Measurements from ENCODE around the gene HPCAL1. TPM values are rescaled to one million over a fixed set of nuclear protein-coding genes. Genes with fewer than 3 reads are reported as not detected.

Gene HPCAL1
- total RNA-seq, 6 experiments from 2014 or later: 23.1 to 68.8 (median 29.1) TPM

GRCh38 chr2:10374362-10374943 lies 71.7 kb downstream of the HPCAL1 start:
- no peak for TF ChIP-seq POLR2A (IDR thresholded peaks at IDR 0.05)
- TF ChIP-seq CTCF (IDR thresholded peaks at IDR 0.05): no peak
- Histone ChIP-seq H3K36me3 (peaks cover 0 to 3% (median 0%) of the 10 kb centered on the region in 4 donors), H3K27ac (no peak overlapping the region), H3K4me3 (no peak overlapping the region), H3K4me1 (peaks cover 0 to 20% (median 8%) of the 10 kb centered on the region in 4 donors), H3K9me3 (no peaks in the 10 kb centered on the region), H3K27me3 (no peaks in the 10 kb centered on the region)
- DNase-seq (no peak), ATAC-seq (no peak)
- intact Hi-C loops (cut with DNase I): no loop called here
- 74% methylated on average over 7 of the region's 13 CpGs for WGBS (ENCODE audit: insufficient coverage, low coverage, low lambda C conversion rate, missing lambda C conversion rate)

GRCh38 chr2:10375570-10376281 lies 73.0 kb downstream of the HPCAL1 start:
- TF ChIP-seq CTCF (IDR thresholded peaks at IDR 0.05) (no peak), POLR2A (IDR thresholded peaks at IDR 0.05) (no peak)
- peaks cover 0 to 3% (median 0%) of the 10 kb centered on the region in 4 donors for H3K36me3 ChIP-seq
- ATAC-seq (no peak), DNase-seq (no peak)
- H3K4me1 ChIP-seq: peaks cover 0 to 12% (median under 1%) of the 10 kb centered on the region in 4 donors
- intact Hi-C loops (cut with DNase I): no loop called here
- H3K27ac ChIP-seq: no peak overlapping the region
- no peak overlapping the region for H3K4me3 ChIP-seq
- 61% methylated on average over 8 of the region's 9 CpGs for WGBS (ENCODE audit: insufficient coverage, low coverage, low lambda C conversion rate, missing lambda C conversion rate)
- no peaks in the 10 kb centered on the region for H3K9me3 ChIP-seq
- H3K27me3 ChIP-seq: no peaks in the 10 kb centered on the region

- Histone ChIP-seq H3K4me3 (no peak overlapping the region), H3K36me3 (peaks cover 0 to 3% (median 0%) of the 10 kb centered on the region in 4 donors), H3K27me3 (no peaks in the 10 kb centered on the region), H3K27ac (no peak overlapping the region), H3K4me1 (peaks cover 0 to 12% (median 0%) of the 10 kb centered on the region in 4 donors), H3K9me3 (no peaks in the 10 kb centered on the region)
- ATAC-seq: no peak
- intact Hi-C loops (cut with DNase I): no loop called here
- TF ChIP-seq CTCF (IDR thresholded peaks at IDR 0.05) (no peak), POLR2A (IDR thresholded peaks at IDR 0.05) (no peak)
- 91% methylated on average over 15 of the region's 21 CpGs for WGBS (ENCODE audit: insufficient coverage, low coverage, low lambda C conversion rate, missing lambda C conversion rate)
- DNase-seq: no peak
These were observed 74.5 kb downstream of the HPCAL1 start for GRCh38 chr2:10377052-10377746.

- DNase-seq: no peak
- Histone ChIP-seq H3K36me3 (peaks cover 0 to 3% (median 0%) of the 10 kb centered on the region in 4 donors), H3K9me3 (no peaks in the 10 kb centered on the region), H3K4me1 (peaks cover 0 to 12% (median 0%) of the 10 kb centered on the region in 4 donors), H3K4me3 (no peak overlapping the region), H3K27ac (no peak overlapping the region), H3K27me3 (no peaks in the 10 kb centered on the region)
- intact Hi-C loops (cut with DNase I): no loop called here
- WGBS (ENCODE audit: insufficient coverage, low coverage, low lambda C conversion rate, missing lambda C conversion rate): 87% methylated on average over 12 of the region's 12 CpGs
- TF ChIP-seq CTCF (IDR thresholded peaks at IDR 0.05) (no peak), POLR2A (IDR thresholded peaks at IDR 0.05) (no peak)
- ATAC-seq: no peak
These were observed 75.0 kb downstream of the HPCAL1 start for GRCh38 chr2:10377747-10378085.

Measured in right lobe of liver (tissue), 6 donors.